GM12892 (cell line): ENCODE measurements around the gene SOHLH1. TPM values are rescaled to one million over a fixed set of nuclear protein-coding genes. Genes with fewer than 3 reads are reported as not detected.

Experiments used
- DNase-seq: peaks from one replicate; pipeline ENCODE4 v3.0.0; 2011; ENCODE audit not compliant: insufficient read length
- FAIRE-seq: peaks from 2 replicates; lab custom pipeline; 2011; peaks lifted over from hg19 to GRCh38; lab: Jason Lieb, UNC
- POLR2A ChIP-seq: IDR thresholded peaks from 2 replicates; pipeline ENCODE4 v1.6.1; 2011; ENCODE audit warnings: low read depth, low read length, control low read depth
- POLR2AphosphoS5 ChIP-seq: IDR thresholded peaks from 2 replicates; pipeline ENCODE4 v1.6.1; 2011; ENCODE audit warnings: low read depth, low read length, control low read depth
- TAF1 ChIP-seq: IDR thresholded peaks from 2 replicates; pipeline ENCODE4 v1.6.1; 2011; ENCODE audit warnings: low read depth, mild to moderate bottlenecking, control low read depth, low read length, borderline replicate concordance
- polyA plus RNA-seq: library from polyadenylated mRNA; unstranded; fragments of >200 nt; gene quantifications from one replicate; pipeline ENCODE4 v1.2.1, GENCODE V29; 2012; ENCODE audit warnings: missing spikeins, inconsistent platforms; ENCODE audit not compliant: missing spikeins

The SOHLH1 gene
- polyA plus RNA-seq, result not detected

- DNase-seq, result no peak
- no peak for FAIRE-seq
- no peak for TF ChIP-seq TAF1
- TF ChIP-seq POLR2A, result no peak
- no peak for TF ChIP-seq POLR2AphosphoS5
These were observed at the start of gene SOHLH1 for GRCh38 chr9:135699440-135699839. Gene SOHLH1 (minus strand): TSS chr9:135699481. CDS start chr9:135699467, 14 bp downstream.

GRCh38 chr9:135748676-135749075 lies 49.4 kb upstream of the SOHLH1 start:
- TF ChIP-seq POLR2AphosphoS5 (no peak), TAF1 (no peak), POLR2A (no peak)
- DNase-seq (no peak), FAIRE-seq (no peak)

GRCh38 chr9:135747311-135747710 lies 48.0 kb upstream of the SOHLH1 start:
- TF ChIP-seq POLR2A (no peak), TAF1 (no peak), POLR2AphosphoS5 (no peak)
- DNase-seq (no peak), FAIRE-seq (no peak)

- TF ChIP-seq TAF1, result no peak
- no peak for TF ChIP-seq POLR2A
- no peak for TF ChIP-seq POLR2AphosphoS5
- DNase-seq (no peak), FAIRE-seq (no peak)
These were observed 47.3 kb upstream of the SOHLH1 start for GRCh38 chr9:135746565-135746964.

- FAIRE-seq (no peak), DNase-seq (no peak)
- no peak for TF ChIP-seq POLR2A
These were observed 46.5 kb upstream of the SOHLH1 start for GRCh38 chr9:135745686-135746324.

- no peak for TF ChIP-seq POLR2AphosphoS5
- no peak for TF ChIP-seq TAF1
- TF ChIP-seq POLR2A, result no peak
- DNase-seq, result no peak
- no peak for FAIRE-seq
These were observed 45.9 kb upstream of the SOHLH1 start for GRCh38 chr9:135745189-135745588.

- no peak for TF ChIP-seq POLR2A
- TF ChIP-seq TAF1, result no peak
- no peak for TF ChIP-seq POLR2AphosphoS5
- FAIRE-seq (no peak), DNase-seq (no peak)
These were observed 45.2 kb upstream of the SOHLH1 start for GRCh38 chr9:135744333-135745070.

GRCh38 chr9:135743546-135744332 lies 44.5 kb upstream of the SOHLH1 start:
- no peak for DNase-seq
- no peak for FAIRE-seq
- TF ChIP-seq TAF1 (no peak), POLR2AphosphoS5 (no peak), POLR2A (no peak)

- TF ChIP-seq POLR2AphosphoS5, result no peak
- TF ChIP-seq POLR2A, result no peak
- no peak for TF ChIP-seq TAF1
- DNase-seq (no peak), FAIRE-seq (no peak)
These were observed 43.7 kb upstream of the SOHLH1 start for GRCh38 chr9:135743021-135743420.

- FAIRE-seq, result no peak
These were observed 42.3 kb upstream of the SOHLH1 start for GRCh38 chr9:135741276-135742219.

GRCh38 chr9:135739271-135740220 lies 40.3 kb upstream of the SOHLH1 start:
- FAIRE-seq, result no peak
- TF ChIP-seq POLR2A, result no peak
- no peak for TF ChIP-seq TAF1
- TF ChIP-seq POLR2AphosphoS5, result no peak
- no peak for DNase-seq

More at GRCh38 chr9:135741276-135742219, 42.3 kb upstream of the SOHLH1 start:
- TF ChIP-seq POLR2A, result no peak
- TF ChIP-seq TAF1, result no peak
- TF ChIP-seq POLR2AphosphoS5, result no peak
- DNase-seq, result no peak
